GM18868 (cell line): Measurements from ENCODE around the gene HACL1.
"Not testable (repeated sequence)": the region's sequence is repeated elsewhere in the genome, so short reads cannot be mapped to it uniquely, and the experiment has no call there.

Experiments
- ATAC-seq: cut with Tn5 transposase; IDR thresholded peaks from one replicate; pipeline ENCODE4 v1.9.1; 2021; ENCODE audit warnings: mild to moderate bottlenecking, moderate library complexity; ENCODE audit not compliant: unreplicated experiment

The HACL1 gene

DNA sequence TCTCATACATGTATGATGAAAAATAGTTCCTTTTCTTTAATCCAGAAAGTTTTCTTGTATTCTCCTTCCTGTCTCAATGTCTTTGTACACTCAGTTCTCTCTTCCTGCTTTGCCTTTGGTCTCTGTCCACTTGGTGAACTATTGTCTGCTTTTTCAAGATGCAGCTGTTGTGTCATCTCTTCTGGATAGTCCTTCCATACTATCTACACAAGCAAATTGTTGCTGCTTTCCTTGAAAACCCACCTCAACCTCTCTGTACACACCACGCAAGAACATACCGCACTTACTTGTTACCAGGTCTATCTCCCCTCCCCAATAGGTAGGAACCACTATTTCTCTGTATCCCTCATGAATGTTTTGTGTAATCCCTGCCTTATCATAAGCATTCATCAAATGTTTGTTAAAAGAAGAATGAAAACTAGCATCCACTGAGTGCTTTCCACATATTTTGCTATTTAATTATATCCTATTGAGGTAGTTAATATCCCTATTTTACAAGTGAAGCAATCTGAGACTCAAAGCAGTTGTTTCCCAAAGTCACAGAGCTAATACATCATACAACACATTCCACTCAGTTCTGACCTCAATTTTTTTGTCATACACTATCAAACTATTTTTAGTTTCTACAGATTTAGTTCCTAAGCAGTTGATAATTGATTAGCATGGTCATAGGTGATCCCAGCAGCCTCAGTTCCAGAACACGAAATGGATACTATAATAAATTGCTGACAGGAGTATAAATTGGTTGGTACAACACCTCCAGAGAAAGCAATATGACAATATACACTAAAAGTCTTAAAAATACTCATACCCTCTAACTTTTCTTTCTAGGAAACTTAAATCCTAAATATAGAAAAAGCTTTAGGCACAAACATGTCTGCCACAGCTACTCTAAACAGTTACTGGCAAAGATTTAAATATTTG lies 19.6 kb downstream of the HACL1 start:
- no peak for ATAC-seq

GRCh38 chr3:15579051-15579450 lies 22.3 kb downstream of the HACL1 start:
- no peak for ATAC-seq

DNA sequence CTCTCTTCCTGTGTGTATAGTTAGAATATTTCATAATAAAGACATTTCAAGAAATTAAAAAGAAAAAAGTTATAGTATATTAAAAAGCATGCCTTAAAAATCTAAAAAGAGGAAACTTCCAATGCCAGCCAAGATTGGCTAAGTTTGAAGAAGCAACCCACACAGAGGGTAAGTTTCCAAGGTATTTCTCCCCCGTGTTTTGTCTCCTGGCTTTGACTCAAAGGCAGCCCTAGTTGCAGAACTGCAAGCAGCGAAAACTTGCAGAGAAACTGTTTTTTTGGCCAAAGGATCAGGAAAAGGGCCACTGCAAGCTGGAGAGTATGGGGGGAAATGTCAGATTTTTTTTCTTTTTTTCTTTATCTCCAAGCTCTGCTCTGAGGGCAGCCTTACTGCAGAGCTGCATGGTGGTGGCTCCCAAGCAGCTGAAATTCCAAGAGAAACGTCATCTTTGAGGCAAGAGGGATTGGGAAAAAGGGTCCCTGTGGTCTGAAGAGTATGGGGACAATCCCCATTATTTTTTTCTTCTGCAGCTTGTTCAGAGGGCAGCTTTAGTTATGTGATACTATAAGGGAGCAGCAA lies 23.0 kb downstream of the HACL1 start:
- no peak for ATAC-seq

DNA sequence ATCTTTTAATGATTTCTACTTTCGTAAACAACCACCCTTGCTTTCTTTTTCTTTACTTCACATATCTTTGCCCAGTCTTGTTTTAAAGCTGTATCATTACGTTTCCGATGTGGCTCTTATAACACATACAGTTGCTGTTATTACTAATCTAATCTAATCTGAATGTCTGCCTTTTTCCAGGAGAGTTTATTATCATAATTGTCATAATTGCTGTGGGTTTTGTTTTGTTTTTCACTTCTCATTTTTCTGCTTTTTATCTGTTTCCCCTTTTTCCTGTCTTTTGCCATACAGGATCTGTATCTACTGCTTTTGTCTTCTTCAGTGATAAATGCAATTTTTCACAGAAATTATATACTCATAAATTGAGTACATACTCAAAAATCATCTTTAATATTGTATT lies 24.9 kb downstream of the HACL1 start:
- ATAC-seq = no peak

DNA sequence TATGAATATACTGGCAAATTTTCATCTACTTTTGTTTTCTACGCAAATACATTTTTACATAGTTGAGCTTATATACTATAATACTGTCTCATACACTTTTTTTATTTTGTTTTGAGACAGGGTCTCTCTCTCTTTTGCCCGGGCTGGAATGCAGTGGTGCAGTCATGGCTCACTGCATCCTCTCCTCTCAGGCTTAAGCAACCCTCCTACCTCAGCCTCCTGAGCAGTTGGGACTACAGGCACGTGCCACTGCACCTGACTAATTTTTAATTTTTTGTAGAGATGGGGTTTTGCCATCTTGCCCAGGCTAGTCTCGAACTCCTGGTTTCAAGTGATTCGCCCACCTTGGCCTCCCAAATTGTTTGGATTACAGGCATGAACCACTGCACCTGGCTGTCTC lies 25.9 kb downstream of the HACL1 start:
- no peak for ATAC-seq

DNA sequence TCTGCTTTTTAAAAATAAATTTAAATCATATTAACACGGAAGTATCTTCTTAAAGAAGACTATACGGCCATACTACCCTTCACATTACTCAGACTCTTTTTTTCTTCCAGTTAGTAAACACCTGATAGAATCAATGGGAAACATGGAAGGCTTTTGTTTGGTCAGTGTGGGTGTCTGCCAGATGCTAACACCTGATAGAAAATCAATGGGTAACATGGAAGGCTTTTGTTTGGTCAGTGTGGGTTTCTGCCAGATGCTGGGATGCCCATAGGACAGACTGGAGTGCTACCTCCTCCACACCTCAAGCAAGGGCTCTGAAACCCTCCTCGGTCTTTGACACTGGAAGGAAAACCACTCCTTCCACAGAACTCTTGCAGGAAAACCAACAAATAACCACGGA lies 29.2 kb downstream of the HACL1 start:
- no peak for ATAC-seq

GRCh38 chr3:15563190-15563589 lies 38.2 kb downstream of the HACL1 start:
- no peak for ATAC-seq

DNA sequence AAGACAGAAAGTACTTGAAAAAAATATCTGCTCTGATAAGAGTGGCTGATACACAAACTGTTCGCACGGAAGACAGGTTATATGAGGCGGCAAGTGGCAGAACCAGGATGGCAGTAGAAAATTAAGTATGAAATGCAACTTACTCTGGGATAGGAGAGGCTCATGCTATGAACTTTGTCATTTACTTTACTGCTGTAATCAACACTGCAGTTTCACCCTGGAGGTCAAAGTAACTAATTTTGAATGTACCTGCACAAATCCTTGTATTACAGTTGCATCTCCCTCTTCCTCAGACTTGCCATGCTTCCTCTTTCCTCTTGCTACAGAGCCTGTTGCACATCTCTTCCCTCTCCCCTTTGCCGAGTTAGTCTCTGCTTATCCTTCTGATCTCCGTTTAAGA lies 38.8 kb downstream of the HACL1 start:
- no peak for ATAC-seq

- no peak for ATAC-seq
Measured at GRCh38 chr3:15558581-15558980, 42.8 kb downstream of the HACL1 start.

- peak; percentile 61 for ATAC-seq
Measured at GRCh38 chr3:15557511-15557946, 43.8 kb downstream of the HACL1 start.

DNA sequence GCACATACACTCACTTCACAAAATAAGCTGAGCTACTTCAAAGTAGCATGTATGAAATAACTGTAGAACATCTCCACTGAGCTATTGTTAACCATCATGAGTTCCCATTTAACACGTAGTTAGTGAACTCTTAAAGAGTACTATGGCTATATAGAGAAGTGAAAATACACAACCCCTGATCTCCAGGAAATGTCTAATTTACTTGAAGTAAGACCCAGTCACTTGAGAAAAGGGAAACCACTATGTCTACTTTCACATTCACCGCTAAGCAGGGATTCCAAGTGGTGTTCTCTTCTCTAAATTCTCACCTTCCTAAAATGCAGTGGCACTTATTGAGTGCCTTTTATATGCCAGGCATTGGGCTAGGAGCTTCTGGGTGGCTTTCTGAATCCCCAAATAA lies 44.9 kb downstream of the HACL1 start:
- ATAC-seq = peak; percentile 94

DNA sequence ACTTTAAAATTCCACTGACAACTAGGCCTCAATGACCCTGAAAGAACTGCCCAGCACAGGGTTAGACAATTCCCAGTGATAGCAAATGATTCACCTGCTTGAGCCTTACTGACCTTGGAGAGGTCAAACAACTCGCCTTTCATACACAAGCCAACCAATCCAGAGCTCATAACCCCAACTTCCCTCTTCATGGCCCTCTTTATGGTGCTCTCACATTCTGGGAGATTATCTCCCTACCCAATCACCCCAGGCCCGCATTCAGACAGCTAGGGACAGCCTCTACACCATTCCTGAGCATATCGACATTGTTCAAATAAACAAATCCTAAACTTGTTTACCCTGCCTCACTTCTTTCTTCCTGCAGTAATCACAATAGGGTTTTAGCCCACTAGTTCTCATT lies 47.6 kb downstream of the HACL1 start:
- no peak for ATAC-seq

- ATAC-seq = no peak
Measured at GRCh38 chr3:15551902-15552301, 49.5 kb downstream of the HACL1 start.

GRCh38 chr3:15549846-15550245 lies 51.5 kb downstream of the HACL1 start:
- ATAC-seq = no peak

GRCh38 chr3:15542614-15543013 lies 58.8 kb downstream of the HACL1 start:
- no peak for ATAC-seq

DNA sequence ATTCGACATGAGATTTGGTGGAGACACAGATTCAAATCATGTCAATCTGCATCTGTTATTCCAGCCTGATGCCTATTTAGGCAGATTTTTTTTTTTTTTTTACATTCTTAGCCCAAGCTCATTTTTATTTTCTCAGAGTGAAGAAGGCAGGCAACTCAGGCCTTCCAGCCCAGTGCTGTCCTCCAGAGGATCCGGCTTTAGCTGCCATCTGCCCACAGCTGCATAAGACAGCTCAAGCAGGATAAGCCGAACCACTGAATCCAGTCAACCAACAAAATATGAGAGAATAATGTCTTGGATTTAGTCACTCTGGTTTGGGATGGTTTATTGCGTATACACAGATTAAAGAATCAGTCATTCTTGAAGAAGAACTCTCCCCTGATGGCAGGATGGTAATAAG lies 60.0 kb downstream of the HACL1 start:
- ATAC-seq = no peak

GRCh38 chr3:15539066-15539465 lies 62.3 kb downstream of the HACL1 start:
- ATAC-seq = no peak

DNA sequence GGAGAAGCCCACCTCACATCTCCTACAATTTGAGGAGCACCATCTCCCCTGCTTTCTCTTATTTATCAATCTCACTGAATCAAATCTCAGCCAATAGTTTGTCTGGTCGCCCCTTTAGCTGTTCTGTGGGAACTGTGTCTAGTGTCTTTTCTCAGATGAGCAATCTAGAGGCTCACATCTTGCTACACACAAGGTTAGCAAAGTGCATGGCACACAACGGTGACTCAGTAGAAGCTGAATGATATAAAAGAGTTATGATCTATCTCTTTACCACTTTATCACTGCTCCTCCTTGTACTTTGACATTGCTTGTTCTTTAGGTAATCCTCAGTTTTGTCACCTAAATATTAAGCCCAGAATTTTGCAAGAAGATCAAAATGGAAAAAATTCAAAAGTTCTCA lies 63.0 kb downstream of the HACL1 start:
- no peak for ATAC-seq

DNA sequence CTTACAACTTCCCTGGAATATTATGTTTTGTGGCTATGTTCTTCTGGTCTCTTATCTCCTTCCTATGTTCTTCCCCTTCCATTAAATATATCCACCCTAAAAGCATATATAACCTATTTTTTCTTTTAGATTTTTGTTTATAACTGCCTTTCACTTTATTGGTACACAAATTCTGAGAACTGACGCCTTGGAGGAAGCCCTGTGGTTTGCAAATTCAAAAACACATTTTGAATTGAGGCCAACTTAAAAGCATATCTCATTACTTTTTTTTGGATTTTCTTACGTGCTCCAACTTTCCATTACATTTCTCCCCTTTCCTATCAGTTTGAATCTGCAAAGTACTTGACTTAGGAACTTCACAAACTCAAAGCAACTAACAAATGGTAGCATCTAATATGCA lies 64.5 kb downstream of the HACL1 start:
- ATAC-seq = no peak

DNA sequence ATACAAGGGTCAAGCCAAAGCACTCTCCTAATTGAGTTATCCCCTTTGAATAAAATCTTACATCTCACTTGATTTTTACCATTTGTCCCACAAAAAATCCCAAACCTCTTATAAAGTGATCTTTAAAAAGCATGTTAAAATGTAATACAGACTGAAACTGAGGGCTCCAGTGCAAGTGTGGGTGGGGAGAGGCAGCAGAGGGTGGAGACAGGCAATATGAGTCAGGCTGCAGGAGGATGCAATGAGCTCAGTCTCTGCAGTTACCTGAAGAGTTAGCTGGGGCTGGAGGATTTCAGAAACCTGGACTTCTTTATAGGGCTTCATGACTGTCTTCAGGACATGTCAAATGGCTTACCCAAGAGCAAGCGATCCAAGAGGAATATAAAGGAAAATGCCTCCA lies 65.6 kb downstream of the HACL1 start:
- peak; percentile 84 for ATAC-seq

- not testable (repeated sequence) for ATAC-seq
Measured at GRCh38 chr3:15532614-15533013, 68.8 kb downstream of the HACL1 start.

DNA sequence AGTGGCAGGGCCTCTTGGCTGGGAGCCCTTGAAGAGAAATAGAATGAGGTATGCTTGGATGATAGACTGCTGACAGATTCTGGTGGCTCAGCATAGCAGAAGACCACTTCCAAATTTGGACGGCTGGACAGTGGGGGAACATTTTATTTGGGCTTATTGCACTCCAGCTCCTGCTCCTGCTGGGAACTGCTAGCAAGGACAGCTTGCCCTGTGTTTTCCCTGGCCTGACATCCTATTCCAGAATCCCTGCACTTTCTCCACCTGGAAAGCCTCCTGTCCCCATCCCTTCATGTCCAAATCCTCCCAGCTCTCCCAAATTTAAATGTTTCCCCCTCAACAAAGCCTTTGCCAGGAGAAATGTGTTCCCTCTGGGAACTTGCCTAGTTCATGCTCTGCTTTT lies 70.0 kb downstream of the HACL1 start:
- ATAC-seq = no peak
